ENCODE results near the gene SLC8A3. TPM values are rescaled to one million over a fixed set of nuclear protein-coding genes. Genes with fewer than 3 reads are reported as not detected.

SLC8A3 gene
- total and polyA plus RNA-seq, 9 of the 15 experiments (the other 6 are each of a cell fraction or from before 2014, with no cell fraction given), result not detected

- Histone ChIP-seq H3K9me3 (replicated peaks; ENCODE audit: control insufficient read depth, insufficient read depth, low read depth, low read length) (no peaks in the 10 kb centered on the region), H3K27me3 (ENCODE audit: control insufficient read depth in 2 of 2, insufficient read depth in 2 of 2, low read length in 2 of 2) (peaks cover 2 to 17% of the 10 kb centered on the region in 2 experiments; a peak in 3 of 5 replicates), H4K20me1 (replicated peaks; ENCODE audit: control insufficient read depth, insufficient read depth, low read length) (no peaks in the 10 kb centered on the region), H3K9me1 (ENCODE audit: control insufficient read depth, insufficient read depth, low read length) (no peaks in the 10 kb centered on the region), H3K4me3 (no peak overlapping the region), H2AFZ (ENCODE audit: low read depth, low read length) (no peak overlapping the region), H3K9ac (ENCODE audit: insufficient read depth in 1 of 2, low read depth in 2 of 2, low read length in 2 of 2) (no peak overlapping the region), H3K27ac (ENCODE audit: extremely low read depth, low read depth, low read length) (no peak overlapping the region), H3K4me2 (ENCODE audit: insufficient read depth, low read length) (no peak overlapping the region), H3K36me3 (ENCODE audit: control insufficient read depth, insufficient read depth, low read length) (no peaks in the 10 kb centered on the region), H3K79me2 (ENCODE audit: control insufficient read depth, insufficient read depth, low read length) (no peaks in the 10 kb centered on the region), H3K4me1 (replicated peaks in 1 of 2; ENCODE audit: control insufficient read depth in 2 of 2, insufficient read depth in 2 of 2, low read length in 2 of 2) (peaks cover 0 to 5% of the 10 kb centered on the region in 2 experiments; a peak in 2 of 5 replicates)
- FAIRE-seq (no peak), ATAC-seq (no peak), DNase-seq (ENCODE audit: extremely low read depth in 1 of 4, low spot score in 3 of 4) (no peak)
- no peak for TF ChIP-seq MCM7 (IDR thresholded peaks at IDR 0.05)
- no peak for TF ChIP-seq TARDBP (IDR thresholded peaks at IDR 0.05)
- WGBS (ENCODE audit: insufficient coverage, low coverage, missing lambda C conversion rate), result 6% methylated on average over 6 of the region's 26 CpGs
- CTCF ChIA-PET (ENCODE audit: low intra/inter-chr PET ratio), result no interaction called here
- intact Hi-C loops (cut with micrococcal nuclease), result no loop called here
- no TSS peak for BruUV-seq (replicated peaks)
- POLR2A ChIA-PET, result interaction anchor here (1.0 kb wide), 1 partner anchor 12 kb away, joined by 3 read pairs; no protein-coding TSS in a partner anchor
- in situ Hi-C loops (cut with MboI), result no loop called here
These were observed 1.8 kb downstream of the SLC8A3 start for GRCh38 chr14:70186900-70187451.

- intact Hi-C loops (cut with micrococcal nuclease), result no loop called here
- TF ChIP-seq TBP (optimal IDR thresholded peaks at IDR 0.05; ENCODE audit: low read depth, low read length) (no peak), RERE (CRISPR knock-in tag; IDR thresholded peaks at IDR 0.05; ENCODE audit: borderline replicate concordance) (no peak), VEZF1 (CRISPR knock-in tag; IDR thresholded peaks at IDR 0.05) (no peak), CGGBP1 (CRISPR knock-in tag; IDR thresholded peaks at IDR 0.05) (no peak)
These were observed 4.8 kb downstream of the SLC8A3 start for GRCh38 chr14:70183991-70184390.

More at GRCh38 chr14:70183991-70184390, 4.8 kb downstream of the SLC8A3 start:
- no peaks in the 10 kb centered on the region for H4K20me1 ChIP-seq (replicated peaks; ENCODE audit: control insufficient read depth, insufficient read depth, low read length)
- BruUV-seq (replicated peaks), result no TSS peak
- no peaks in the 10 kb centered on the region for H3K9me1 ChIP-seq (ENCODE audit: control insufficient read depth, insufficient read depth, low read length)
- CTCF ChIA-PET (ENCODE audit: low intra/inter-chr PET ratio), result interaction anchor here (0.6 kb wide), 1 partner anchor 605 kb away, joined by 3 read pairs; no protein-coding TSS in a partner anchor
- no peaks in the 10 kb centered on the region for H3K36me3 ChIP-seq (ENCODE audit: control insufficient read depth, insufficient read depth, low read length)
- H3K4me2 ChIP-seq (ENCODE audit: insufficient read depth, low read length), result no peak overlapping the region
- peaks cover 0 to 5% of the 10 kb centered on the region in 2 experiments; a peak in 2 of 5 replicates for H3K4me1 ChIP-seq (replicated peaks in 1 of 2; ENCODE audit: control insufficient read depth in 2 of 2, insufficient read depth in 2 of 2, low read length in 2 of 2)
- in situ Hi-C loops (cut with MboI), result no loop called here
- no peaks in the 10 kb centered on the region for H3K9me3 ChIP-seq (replicated peaks; ENCODE audit: control insufficient read depth, insufficient read depth, low read depth, low read length)
- no peak overlapping the region for H3K9ac ChIP-seq (ENCODE audit: insufficient read depth in 1 of 2, low read depth in 2 of 2, low read length in 2 of 2)
- no peak overlapping the region for H3K27ac ChIP-seq (ENCODE audit: extremely low read depth, low read depth, low read length)
- peaks cover 2 to 8% of the 10 kb centered on the region in 2 experiments; a peak in 3 of 5 replicates for H3K27me3 ChIP-seq (ENCODE audit: control insufficient read depth in 2 of 2, insufficient read depth in 2 of 2, low read length in 2 of 2)
- DNase-seq (ENCODE audit: extremely low read depth in 1 of 4, low spot score in 3 of 4) (no peak), FAIRE-seq (no peak), ATAC-seq (no peak)
- no peaks in the 10 kb centered on the region for H3K79me2 ChIP-seq (ENCODE audit: control insufficient read depth, insufficient read depth, low read length)
- WGBS (ENCODE audit: insufficient coverage, low coverage, missing lambda C conversion rate), result 0% methylated on average over 5 of the region's 6 CpGs
- POLR2A ChIA-PET, result interaction anchor here (1.2 kb wide), 1 partner anchor 10 kb away, joined by 3 read pairs; no protein-coding TSS in a partner anchor
- no peak overlapping the region for H3K4me3 ChIP-seq
- H2AFZ ChIP-seq (ENCODE audit: low read depth, low read length), result no peak overlapping the region
